GM12878 (cell line): ENCODE measurements around the gene RSL24D1. TPM values are rescaled to one million over a fixed set of nuclear protein-coding genes. Genes with fewer than 3 reads are reported as not detected.
A peak's percentile ranks its signal among the peaks of the same experiment; 100 is the strongest.

Experiments used
- ATF7 ChIP-seq: fragments of 450-650 bp; IDR thresholded peaks from 2 replicates; pipeline ENCODE4 v1.6.1; 2016; ENCODE audit warnings: low read depth, mild to moderate bottlenecking
- CBFB ChIP-seq: IDR thresholded peaks from 2 replicates; pipeline ENCODE4 v1.6.1; 2016; ENCODE audit warnings: antibody characterized with exemption, low read depth
- CREM ChIP-seq: IDR thresholded peaks from 2 replicates; pipeline ENCODE4 v1.6.1; 2014; ENCODE audit warnings: antibody characterized with exemption, low read depth
- EED ChIP-seq: sonication (generic); IDR thresholded peaks from 2 replicates; pipeline ENCODE4 v1.6.1; 2016; ENCODE audit warnings: antibody characterized with exemption, low read depth
- FOXK2 ChIP-seq: fragments of 450-650 bp; IDR thresholded peaks from 2 replicates; pipeline ENCODE4 v1.6.1; 2017; ENCODE audit warnings: mild to moderate bottlenecking, moderate library complexity
- IRF4 ChIP-seq: IDR thresholded peaks from 2 replicates; pipeline ENCODE4 v1.6.1; 2011; ENCODE audit warnings: low read depth, low read length
- PAX8 ChIP-seq: fragments of 450-650 bp; IDR thresholded peaks from 2 replicates; pipeline ENCODE4 v1.6.1; 2017; ENCODE audit warnings: mild to moderate bottlenecking, moderate library complexity
- SMAD1 ChIP-seq: fragments of 450-650 bp; IDR thresholded peaks from 2 replicates; pipeline ENCODE4 v1.6.1; 2018; ENCODE audit warnings: mild to moderate bottlenecking, low read depth; ENCODE audit not compliant: partially characterized antibody
- STAT3 ChIP-seq: IDR thresholded peaks from 2 replicates; pipeline ENCODE4 v1.6.1; 2011; ENCODE audit warnings: low read depth, low read length, improper control_type of control experiment
- SUPT20H ChIP-seq: IDR thresholded peaks from 2 replicates; pipeline ENCODE4 v1.6.1; 2011; ENCODE audit warnings: low read depth, mild to moderate bottlenecking, low read length, moderate library complexity, borderline replicate concordance; ENCODE audit not compliant: control insufficient read depth
- ZNF24 ChIP-seq: fragments of 450-650 bp; IDR thresholded peaks from 2 replicates; pipeline ENCODE4 v1.6.1; 2017; ENCODE audit warnings: antibody characterized with exemption, mild to moderate bottlenecking
- ZNF384 ChIP-seq: IDR thresholded peaks from 2 replicates; pipeline ENCODE4 v1.6.1; 2012; ENCODE audit warnings: low read depth, mild to moderate bottlenecking, low read length, improper control_type of control experiment, borderline replicate concordance
- polyA plus RNA-seq, 11 experiments: library from polyadenylated mRNA; depleted of rRNA in 4 of 11; unstranded in 6 of 11; stranded (reverse) in 5 of 11; fragments of >200 nt; fragmentation: Nextera tagmentation in 4 of 11; fragmentation: Illumina TruSeq in 1 of 11; extraction: Ambion mirVana in 4 of 11; extraction: Trizol in 1 of 11; gene quantifications; 1 replicate in 1 of 11; 2 replicates in 10 of 11; pipeline versions ENCODE4 v1.2.1 to v1.2.3, GENCODE V29; 2011 to 2016; ENCODE audit warnings: inconsistent platforms in 2 of 11, missing spikeins in 2 of 11, low read depth in 1 of 11
- total RNA-seq, 4 experiments: library from RNA; depleted of rRNA in 3 of 4; stranded (reverse); fragments of >200 nt in 3 of 4; fragmentation: Illumina TruSeq in 1 of 4; extraction: Trizol in 1 of 4; gene quantifications; 2 replicates each; pipeline versions ENCODE4 v1.2.1 to v1.2.3, GENCODE V29; 2013 to 2021
- TF ChIP-seq, protein P1 (sequence below): fragments of 450-650 bp; IDR thresholded peaks from 2 replicates; pipeline ENCODE4 v1.6.1; 2018; ENCODE audit warnings: borderline replicate concordance, mild to moderate bottlenecking; ENCODE audit not compliant: partially characterized antibody
- TF ChIP-seq, protein P2 (sequence below): IDR thresholded peaks from 2 replicates; pipeline ENCODE4 v1.6.1; 2012; ENCODE audit warnings: mild to moderate bottlenecking, low read depth, low read length
- TF ChIP-seq, protein P3 (sequence below): IDR thresholded peaks from 2 replicates; pipeline ENCODE4 v1.6.1; 2012; ENCODE audit warnings: low read depth, low read length, improper control_type of control experiment
- TF ChIP-seq, protein P4 (sequence below): fragments of 450-650 bp; formaldehyde crosslinking; IDR thresholded peaks from 2 replicates; pipeline ENCODE4 v1.4.0; 2020; ENCODE audit warnings: mild to moderate bottlenecking, moderate library complexity
- TF ChIP-seq, protein P5 (sequence below): fragments of 450-650 bp; IDR thresholded peaks from 2 replicates; pipeline ENCODE4 v1.6.1; 2016; ENCODE audit warnings: mild to moderate bottlenecking

The RSL24D1 gene
- total and polyA plus RNA-seq, 10 of the 15 experiments (the other 5 are each of a cell fraction or from before 2014, with no cell fraction given), result 94.9 to 249 (median 121) TPM

DNA sequence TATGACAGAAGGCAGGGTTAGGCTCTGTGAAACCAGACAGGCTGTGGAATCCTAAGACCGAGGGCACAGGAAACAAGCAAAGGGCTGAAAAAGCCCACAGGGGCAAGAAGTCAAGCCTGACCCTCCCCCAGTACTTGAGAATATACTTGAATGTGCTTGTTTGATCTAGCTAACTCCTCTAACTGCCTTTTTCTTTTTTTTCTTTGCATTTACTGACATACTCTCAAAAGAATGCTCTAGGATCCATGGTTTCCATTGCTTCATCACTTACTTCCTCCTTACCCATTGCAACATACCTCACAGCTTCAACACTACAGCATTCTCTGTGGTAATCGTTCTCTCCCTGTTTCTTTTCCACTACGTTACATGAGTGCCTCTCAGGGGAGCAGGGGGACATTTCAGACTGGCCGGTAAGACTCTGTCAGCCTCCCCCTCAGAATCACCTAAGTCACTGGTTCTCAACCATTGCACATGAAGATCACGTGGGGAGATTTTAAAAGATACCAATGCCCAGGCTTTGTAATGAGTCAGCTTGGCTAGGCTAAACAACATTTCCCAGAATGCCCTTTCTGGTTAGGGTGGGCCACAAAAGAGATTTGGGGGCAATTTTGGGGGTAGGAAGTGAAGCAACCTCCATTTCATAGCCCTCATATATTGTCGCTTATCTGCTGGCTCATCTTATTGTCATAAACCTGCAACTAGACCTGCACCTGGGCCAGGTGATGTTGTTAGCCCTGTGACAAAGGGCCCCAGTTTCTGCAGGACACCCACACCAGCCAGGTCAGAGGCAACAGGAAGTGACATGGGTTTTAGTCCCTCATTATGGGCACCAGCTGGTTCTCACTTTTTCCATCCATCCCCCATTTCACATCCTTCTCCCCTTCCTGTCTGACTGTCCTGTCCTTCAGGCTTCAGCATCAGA is 24.6 kb upstream of the RSL24D1 start (continued):
- TF ChIP-seq STAT3 (no peak), FOXK2 (no peak), CREM (peak; percentile 59; the same call in 1 of the 2 replicates), ATF7 (peak; percentile 90), IRF4 (no peak), CBFB (no peak), PAX8 (no peak), EED (no peak), ZNF384 (peak; percentile 16; the same call in 1 of the 2 replicates), SMAD1 (no peak), ZNF24 (no peak), SUPT20H (no peak)
- TF ChIP-seq, protein P1, sequence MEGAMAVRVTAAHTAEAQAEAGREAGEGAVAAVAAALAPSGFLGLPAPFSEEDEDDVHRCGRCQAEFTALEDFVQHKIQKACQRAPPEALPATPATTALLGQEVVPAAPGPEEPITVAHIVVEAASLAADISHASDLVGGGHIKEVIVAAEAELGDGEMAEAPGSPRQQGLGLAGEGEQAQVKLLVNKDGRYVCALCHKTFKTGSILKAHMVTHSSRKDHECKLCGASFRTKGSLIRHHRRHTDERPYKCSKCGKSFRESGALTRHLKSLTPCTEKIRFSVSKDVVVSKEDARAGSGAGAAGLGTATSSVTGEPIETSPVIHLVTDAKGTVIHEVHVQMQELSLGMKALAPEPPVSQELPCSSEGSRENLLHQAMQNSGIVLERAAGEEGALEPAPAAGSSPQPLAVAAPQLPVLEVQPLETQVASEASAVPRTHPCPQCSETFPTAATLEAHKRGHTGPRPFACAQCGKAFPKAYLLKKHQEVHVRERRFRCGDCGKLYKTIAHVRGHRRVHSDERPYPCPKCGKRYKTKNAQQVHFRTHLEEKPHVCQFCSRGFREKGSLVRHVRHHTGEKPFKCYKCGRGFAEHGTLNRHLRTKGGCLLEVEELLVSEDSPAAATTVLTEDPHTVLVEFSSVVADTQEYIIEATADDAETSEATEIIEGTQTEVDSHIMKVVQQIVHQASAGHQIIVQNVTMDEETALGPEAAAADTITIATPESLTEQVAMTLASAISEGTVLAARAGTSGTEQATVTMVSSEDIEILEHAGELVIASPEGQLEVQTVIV, result no peak
- TF ChIP-seq, protein P2, sequence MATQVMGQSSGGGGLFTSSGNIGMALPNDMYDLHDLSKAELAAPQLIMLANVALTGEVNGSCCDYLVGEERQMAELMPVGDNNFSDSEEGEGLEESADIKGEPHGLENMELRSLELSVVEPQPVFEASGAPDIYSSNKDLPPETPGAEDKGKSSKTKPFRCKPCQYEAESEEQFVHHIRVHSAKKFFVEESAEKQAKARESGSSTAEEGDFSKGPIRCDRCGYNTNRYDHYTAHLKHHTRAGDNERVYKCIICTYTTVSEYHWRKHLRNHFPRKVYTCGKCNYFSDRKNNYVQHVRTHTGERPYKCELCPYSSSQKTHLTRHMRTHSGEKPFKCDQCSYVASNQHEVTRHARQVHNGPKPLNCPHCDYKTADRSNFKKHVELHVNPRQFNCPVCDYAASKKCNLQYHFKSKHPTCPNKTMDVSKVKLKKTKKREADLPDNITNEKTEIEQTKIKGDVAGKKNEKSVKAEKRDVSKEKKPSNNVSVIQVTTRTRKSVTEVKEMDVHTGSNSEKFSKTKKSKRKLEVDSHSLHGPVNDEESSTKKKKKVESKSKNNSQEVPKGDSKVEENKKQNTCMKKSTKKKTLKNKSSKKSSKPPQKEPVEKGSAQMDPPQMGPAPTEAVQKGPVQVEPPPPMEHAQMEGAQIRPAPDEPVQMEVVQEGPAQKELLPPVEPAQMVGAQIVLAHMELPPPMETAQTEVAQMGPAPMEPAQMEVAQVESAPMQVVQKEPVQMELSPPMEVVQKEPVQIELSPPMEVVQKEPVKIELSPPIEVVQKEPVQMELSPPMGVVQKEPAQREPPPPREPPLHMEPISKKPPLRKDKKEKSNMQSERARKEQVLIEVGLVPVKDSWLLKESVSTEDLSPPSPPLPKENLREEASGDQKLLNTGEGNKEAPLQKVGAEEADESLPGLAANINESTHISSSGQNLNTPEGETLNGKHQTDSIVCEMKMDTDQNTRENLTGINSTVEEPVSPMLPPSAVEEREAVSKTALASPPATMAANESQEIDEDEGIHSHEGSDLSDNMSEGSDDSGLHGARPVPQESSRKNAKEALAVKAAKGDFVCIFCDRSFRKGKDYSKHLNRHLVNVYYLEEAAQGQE, result no peak
- TF ChIP-seq, protein P3, sequence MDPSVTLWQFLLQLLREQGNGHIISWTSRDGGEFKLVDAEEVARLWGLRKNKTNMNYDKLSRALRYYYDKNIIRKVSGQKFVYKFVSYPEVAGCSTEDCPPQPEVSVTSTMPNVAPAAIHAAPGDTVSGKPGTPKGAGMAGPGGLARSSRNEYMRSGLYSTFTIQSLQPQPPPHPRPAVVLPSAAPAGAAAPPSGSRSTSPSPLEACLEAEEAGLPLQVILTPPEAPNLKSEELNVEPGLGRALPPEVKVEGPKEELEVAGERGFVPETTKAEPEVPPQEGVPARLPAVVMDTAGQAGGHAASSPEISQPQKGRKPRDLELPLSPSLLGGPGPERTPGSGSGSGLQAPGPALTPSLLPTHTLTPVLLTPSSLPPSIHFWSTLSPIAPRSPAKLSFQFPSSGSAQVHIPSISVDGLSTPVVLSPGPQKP, result no peak
- TF ChIP-seq, protein P4, sequence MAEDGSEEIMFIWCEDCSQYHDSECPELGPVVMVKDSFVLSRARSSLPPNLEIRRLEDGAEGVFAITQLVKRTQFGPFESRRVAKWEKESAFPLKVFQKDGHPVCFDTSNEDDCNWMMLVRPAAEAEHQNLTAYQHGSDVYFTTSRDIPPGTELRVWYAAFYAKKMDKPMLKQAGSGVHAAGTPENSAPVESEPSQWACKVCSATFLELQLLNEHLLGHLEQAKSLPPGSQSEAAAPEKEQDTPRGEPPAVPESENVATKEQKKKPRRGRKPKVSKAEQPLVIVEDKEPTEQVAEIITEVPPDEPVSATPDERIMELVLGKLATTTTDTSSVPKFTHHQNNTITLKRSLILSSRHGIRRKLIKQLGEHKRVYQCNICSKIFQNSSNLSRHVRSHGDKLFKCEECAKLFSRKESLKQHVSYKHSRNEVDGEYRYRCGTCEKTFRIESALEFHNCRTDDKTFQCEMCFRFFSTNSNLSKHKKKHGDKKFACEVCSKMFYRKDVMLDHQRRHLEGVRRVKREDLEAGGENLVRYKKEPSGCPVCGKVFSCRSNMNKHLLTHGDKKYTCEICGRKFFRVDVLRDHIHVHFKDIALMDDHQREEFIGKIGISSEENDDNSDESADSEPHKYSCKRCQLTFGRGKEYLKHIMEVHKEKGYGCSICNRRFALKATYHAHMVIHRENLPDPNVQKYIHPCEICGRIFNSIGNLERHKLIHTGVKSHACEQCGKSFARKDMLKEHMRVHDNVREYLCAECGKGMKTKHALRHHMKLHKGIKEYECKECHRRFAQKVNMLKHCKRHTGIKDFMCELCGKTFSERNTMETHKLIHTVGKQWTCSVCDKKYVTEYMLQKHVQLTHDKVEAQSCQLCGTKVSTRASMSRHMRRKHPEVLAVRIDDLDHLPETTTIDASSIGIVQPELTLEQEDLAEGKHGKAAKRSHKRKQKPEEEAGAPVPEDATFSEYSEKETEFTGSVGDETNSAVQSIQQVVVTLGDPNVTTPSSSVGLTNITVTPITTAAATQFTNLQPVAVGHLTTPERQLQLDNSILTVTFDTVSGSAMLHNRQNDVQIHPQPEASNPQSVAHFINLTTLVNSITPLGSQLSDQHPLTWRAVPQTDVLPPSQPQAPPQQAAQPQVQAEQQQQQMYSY, result no peak
- TF ChIP-seq, protein P5, sequence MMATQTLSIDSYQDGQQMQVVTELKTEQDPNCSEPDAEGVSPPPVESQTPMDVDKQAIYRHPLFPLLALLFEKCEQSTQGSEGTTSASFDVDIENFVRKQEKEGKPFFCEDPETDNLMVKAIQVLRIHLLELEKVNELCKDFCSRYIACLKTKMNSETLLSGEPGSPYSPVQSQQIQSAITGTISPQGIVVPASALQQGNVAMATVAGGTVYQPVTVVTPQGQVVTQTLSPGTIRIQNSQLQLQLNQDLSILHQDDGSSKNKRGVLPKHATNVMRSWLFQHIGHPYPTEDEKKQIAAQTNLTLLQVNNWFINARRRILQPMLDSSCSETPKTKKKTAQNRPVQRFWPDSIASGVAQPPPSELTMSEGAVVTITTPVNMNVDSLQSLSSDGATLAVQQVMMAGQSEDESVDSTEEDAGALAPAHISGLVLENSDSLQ, result no peak
